GM12878 (cell line): ENCODE data around the gene SULT1A3. TPM values are rescaled to one million over a fixed set of nuclear protein-coding genes. Genes with fewer than 3 reads are reported as not detected.
"Not testable (repeated sequence)": the region's sequence is repeated elsewhere in the genome, so short reads cannot be mapped to it uniquely, and the experiment has no call there.

Source experiments
- ATAC-seq: fragments of 200-7000 bp; cut with Tn5 transposase; 3 replicates; pipeline ENCODE4 v1.9.1; 2020; ENCODE audit warnings: mild to moderate bottlenecking, moderate library complexity
- BruUV-seq: library from RNA; stranded (reverse); fragments of 400-500 nt; replicated peaks from 2 replicates; lab custom pipeline; 2021; lab: Mats Ljungman, UMichigan
- CTCF ChIA-PET: fragments of 300-600 bp; sonication (Branson Sonifier 250); formaldehyde crosslinking; extraction: SDS; loops from one replicate; lab custom pipeline; 2021; ENCODE audit warnings: inconsistent platforms; lab: Yijun Ruan, JAX
- POLR2A ChIA-PET: fragments of 350-600 bp; formaldehyde crosslinking; extraction: SDS; loops from one replicate; lab custom pipeline; 2021; ENCODE audit warnings: inconsistent platforms; lab: Charles Lee
- RAD21 ChIA-PET: fragments of 300-600 bp; sonication (Branson Sonifier 250); formaldehyde crosslinking; loops from one replicate; lab custom pipeline; 2023; ENCODE audit warnings: antibody characterized with exemption; ENCODE audit not compliant: unreplicated experiment; lab: Charles Lee
- SMC1A ChIA-PET: fragments of 300-600 bp; sonication (Branson Sonifier 250); formaldehyde crosslinking; loops from one replicate; lab custom pipeline; 2023; ENCODE audit not compliant: unreplicated experiment, uncharacterized antibody; lab: Charles Lee
- DNase-seq: peaks from one replicate; pipeline ENCODE4 v3.0.0-alpha.2; 2011; ENCODE audit warnings: low read depth, low spot score
- FAIRE-seq: peaks from 3 replicates; lab custom pipeline; 2011; peaks lifted over from hg19 to GRCh38; lab: Jason Lieb, UNC
- H2AFZ ChIP-seq: 2 replicates; pipeline ENCODE4 v1.6.0; 2011; ENCODE audit warnings: low read depth, low read length, control low read depth; ENCODE audit not compliant: control insufficient read depth
- H3K27ac ChIP-seq: 2 replicates; pipeline ENCODE4 v1.5.1; 2011; ENCODE audit warnings: control low read depth; ENCODE audit not compliant: control insufficient read depth, insufficient read depth
- H3K27me3 ChIP-seq, 2 experiments: replicated peaks in 1 of 2; 2 replicates each; pipeline versions ENCODE4 v1.6.0 to v1.6.1; 2011; ENCODE audit warnings: low read length in 1 of 2; ENCODE audit not compliant: control insufficient read depth in 2 of 2, insufficient read depth in 2 of 2
- H3K36me3 ChIP-seq, 2 experiments: 2 replicates each; pipeline ENCODE4 v1.5.1; 2011; ENCODE audit warnings: low read length in 1 of 2; ENCODE audit not compliant: control insufficient read depth in 2 of 2, insufficient read depth in 2 of 2
- H3K4me1 ChIP-seq: 2 replicates; pipeline ENCODE4 v1.6.1; 2011; ENCODE audit warnings: mild to moderate bottlenecking, low read length, moderate library complexity, mixed read lengths; ENCODE audit not compliant: control insufficient read depth, insufficient read depth
- H3K4me2 ChIP-seq: 2 replicates; pipeline ENCODE4 v1.6.0; 2011; ENCODE audit warnings: control low read depth; ENCODE audit not compliant: control insufficient read depth, insufficient read depth
- H3K4me3 ChIP-seq: fragments of 200-600 bp; sonication (generic); 2 replicates; pipeline ENCODE4 v1.5.1; 2016
- H3K79me2 ChIP-seq: 2 replicates; pipeline ENCODE4 v1.6.0; 2011; ENCODE audit warnings: low read length; ENCODE audit not compliant: control insufficient read depth, insufficient read depth
- H3K9ac ChIP-seq: 2 replicates; pipeline ENCODE4 v1.8.0; 2011; ENCODE audit warnings: low read length, control low read depth, mixed read lengths; ENCODE audit not compliant: control insufficient read depth, insufficient read depth
- H3K9me3 ChIP-seq: replicated peaks from 3 replicates; pipeline ENCODE4 v1.5.1; 2011; ENCODE audit warnings: mild to moderate bottlenecking, low read length; ENCODE audit not compliant: control insufficient read depth, insufficient read depth
- H4K20me1 ChIP-seq: 2 replicates; pipeline ENCODE4 v1.6.0; 2011; ENCODE audit not compliant: control insufficient read depth, insufficient read depth
- WGBS: methylation state at CpG from one replicate; pipeline ENCODE4 v1.1.6; 2016; ENCODE audit warnings: low lambda C conversion rate; ENCODE audit not compliant: insufficient replicate concordance, insufficient coverage; ENCODE audit errors: missing lambda C conversion rate; 5-methylcytosine and 5-hydroxymethylcytosine counted together
- in situ Hi-C: fragments of 300-500 bp; cut with MboI; formaldehyde crosslinking; loops from 9 replicates; pipeline ENCODE4 v1.14.3; 2018; ENCODE audit warnings: mixed read lengths
- intact Hi-C: fragments of 100-400 bp; cut with micrococcal nuclease; formaldehyde crosslinking; loops from one replicate; pipeline ENCODE4 v1.14.2; 2022; ENCODE audit not compliant: unreplicated experiment
- polyA plus RNA-seq, 11 experiments: library from polyadenylated mRNA; depleted of rRNA in 4 of 11; unstranded in 6 of 11; stranded (reverse) in 5 of 11; fragments of >200 nt; fragmentation: Nextera tagmentation in 4 of 11; fragmentation: Illumina TruSeq in 1 of 11; extraction: Ambion mirVana in 4 of 11; extraction: Trizol in 1 of 11; gene quantifications; 1 replicate in 1 of 11; 2 replicates in 10 of 11; pipeline versions ENCODE4 v1.2.1 to v1.2.3, GENCODE V29; 2011 to 2016; ENCODE audit warnings: inconsistent platforms in 2 of 11, missing spikeins in 2 of 11, low read depth in 1 of 11
- total RNA-seq, 4 experiments: library from RNA; depleted of rRNA in 3 of 4; stranded (reverse); fragments of >200 nt in 3 of 4; fragmentation: Illumina TruSeq in 1 of 4; extraction: Trizol in 1 of 4; gene quantifications; 2 replicates each; pipeline versions ENCODE4 v1.2.1 to v1.2.3, GENCODE V29; 2013 to 2021

The SULT1A3 gene
- total and polyA plus RNA-seq, 10 of the 15 experiments (the other 5 are each of a cell fraction or from before 2014, with no cell fraction given), result 3.3 to 15.8 (median 6.2) TPM

- CTCF ChIA-PET, H3K36me3 ChIP-seq, H3K9ac ChIP-seq, POLR2A ChIA-PET, DNase-seq, BruUV-seq, H3K4me2 ChIP-seq, H3K27me3 ChIP-seq, H3K4me3 ChIP-seq, H4K20me1 ChIP-seq, SMC1A ChIA-PET, intact Hi-C loops, H3K9me3 ChIP-seq, H3K4me1 ChIP-seq, H2AFZ ChIP-seq, in situ Hi-C loops, H3K79me2 ChIP-seq, RAD21 ChIA-PET, H3K27ac ChIP-seq: not testable (repeated sequence)
- WGBS, result no CpG with 5 or more reads among the region's 34 CpGs
- FAIRE-seq, result peak; percentile 100
- ATAC-seq, result peak; percentile 92
These were observed 5.4 kb upstream of the SULT1A3 start, which contains the start of the genes BOLA2B and SLX1A for GRCh38 chr16:30193615-30194014. Gene BOLA2B, minus strand, starts transcription at chr16:30193666. Its CDS starts 71 bp downstream, at chr16:30193595. Gene SLX1A, plus strand, starts transcription at chr16:30193875. Its CDS starts 210 bp downstream, at chr16:30194085.

GRCh38 chr16:30194172-30194925 is 4.7 kb upstream of the SULT1A3 start:
- H2AFZ ChIP-seq, H3K4me3 ChIP-seq, CTCF ChIA-PET, H3K9ac ChIP-seq, H3K79me2 ChIP-seq, in situ Hi-C loops, DNase-seq, H3K4me1 ChIP-seq, H3K9me3 ChIP-seq, H3K27ac ChIP-seq, RAD21 ChIA-PET, SMC1A ChIA-PET, POLR2A ChIA-PET, H3K27me3 ChIP-seq, H3K4me2 ChIP-seq, H3K36me3 ChIP-seq, FAIRE-seq, intact Hi-C loops, H4K20me1 ChIP-seq: not testable (repeated sequence)
- BruUV-seq, result TSS peak; percentile 90
- ATAC-seq, result peak; percentile 84
- 0% methylated on average over 14 of the region's 60 CpGs for WGBS

GRCh38 chr16:30197001-30197400 is 2.1 kb upstream of the SULT1A3 start:
- H3K9ac ChIP-seq, CTCF ChIA-PET, FAIRE-seq, H3K4me1 ChIP-seq, H3K36me3 ChIP-seq, RAD21 ChIA-PET, H3K79me2 ChIP-seq, POLR2A ChIA-PET, ATAC-seq, BruUV-seq, H3K9me3 ChIP-seq, H3K27ac ChIP-seq, SMC1A ChIA-PET, intact Hi-C loops, H4K20me1 ChIP-seq, H3K4me2 ChIP-seq, H3K27me3 ChIP-seq, in situ Hi-C loops, H2AFZ ChIP-seq, H3K4me3 ChIP-seq, DNase-seq: not testable (repeated sequence)
- WGBS, result 64% methylated on average over 1 of the region's 2 CpGs
